ENCODE results near the gene ADCY4.

GRCh38 chr14:24269368-24269767 is 65.5 kb downstream of the ADCY4 start:
- TF ChIP-seq CTCF (IDR thresholded peaks at IDR 0.05; ENCODE audit: extremely low read depth in 1 of 2, insufficient read depth in 1 of 2, low read depth in 1 of 2, low read length in 2 of 2) (no peak), POLR2A (IDR thresholded peaks at IDR 0.05; ENCODE audit: low read depth, low read length) (no peak), MAX (IDR thresholded peaks at IDR 0.05; ENCODE audit: insufficient read depth, insufficient read length) (no peak)
